Fibroblast of lung (primary cell): ENCODE measurements around the gene PPP1R9B.

Experiments used
- CTCF ChIP-seq, 2 donors: IDR thresholded peaks in 1 of 2; conservative IDR thresholded peaks in 1 of 2; 1 replicate in 1 of 2; 2 replicates in 1 of 2; pipeline ENCODE4 v1.5.1; 2011 to 2012; ENCODE audit warnings: low read length in 2 of 2, control low read depth in 1 of 2, inconsistent platforms in 1 of 2, low read depth in 1 of 2, mild to moderate bottlenecking in 1 of 2
- EZH2 ChIP-seq: IDR thresholded peaks from 2 replicates; pipeline ENCODE4 v1.5.1; 2012; ENCODE audit warnings: low read length, control low read depth, mild to moderate bottlenecking; ENCODE audit errors: missing control alignments

- TF ChIP-seq CTCF (conservative IDR thresholded peaks at IDR 0.05 in 1 of 2, IDR thresholded peaks at IDR 0.05 in 1 of 2; ENCODE audit: low read depth in 1 of 2, low read length in 2 of 2): no peak
- TF ChIP-seq EZH2: peak; percentile 4
Observed at GRCh38 chr17:50129353-50129727, 21.1 kb downstream of the PPP1R9B start.
